Kidney (tissue), 14 donors: Measurements from ENCODE around the gene NKTR. TPM values are rescaled to one million over a fixed set of nuclear protein-coding genes. Genes with fewer than 3 reads are reported as not detected.

ENCODE experiments used
- DNase-seq, 5 donors: peaks; one replicate each; pipeline ENCODE4 v3.0.0-alpha.2; 2013 to 2020
- FAIRE-seq: peaks from 2 replicates; lab custom pipeline; 2012; peaks lifted over from hg19 to GRCh38; lab: Jason Lieb, UNC
- H3K27ac ChIP-seq, 2 donors: one replicate each; pipeline ENCODE4 v1.7.0; 2013; ENCODE audit warnings: low read depth in 2 of 2, low read length in 2 of 2, inconsistent platforms in 1 of 2
- H3K27me3 ChIP-seq: one replicate; pipeline ENCODE4 v1.7.1; 2013; ENCODE audit warnings: low read length, inconsistent platforms; ENCODE audit not compliant: control insufficient read depth, insufficient read depth
- H3K36me3 ChIP-seq, 3 donors: one replicate each; pipeline versions ENCODE4 v1.7.0 to v1.7.1; 2013; ENCODE audit warnings: low read length in 3 of 3, control low read depth in 1 of 3, inconsistent platforms in 1 of 3; ENCODE audit not compliant: insufficient read depth in 3 of 3, control insufficient read depth in 2 of 3
- H3K4me1 ChIP-seq, 3 donors: one replicate each; pipeline versions ENCODE4 v1.7.0 to v1.7.1; 2013; ENCODE audit warnings: low read length in 3 of 3, inconsistent platforms in 1 of 3, low read depth in 1 of 3; ENCODE audit not compliant: control insufficient read depth in 2 of 3, insufficient read depth in 2 of 3
- H3K4me3 ChIP-seq, 3 donors: one replicate each; pipeline versions ENCODE4 v1.7.0 to v1.8.1; 2013; ENCODE audit warnings: low read length in 3 of 3, control low read depth in 1 of 3, inconsistent platforms in 1 of 3
- H3K9ac ChIP-seq, 3 donors: one replicate each; pipeline versions ENCODE4 v1.7.0 to v1.7.1; 2013; ENCODE audit warnings: low read length in 3 of 3, control low read depth in 1 of 3, inconsistent platforms in 1 of 3
- H3K9me3 ChIP-seq, 3 donors: one replicate each; pipeline versions ENCODE4 v1.7.0 to v1.7.1; 2013; ENCODE audit warnings: low read length in 3 of 3, control low read depth in 1 of 3, inconsistent platforms in 1 of 3; ENCODE audit not compliant: control insufficient read depth in 2 of 3, insufficient read depth in 1 of 3
- intact Hi-C: fragments of 100-400 bp; cut with DNase I; formaldehyde crosslinking; loops from one replicate; pipeline ENCODE4 v1.11.1; 2022
- polyA plus RNA-seq: library from polyadenylated mRNA; stranded (reverse); fragments of 350-450 nt; fragmentation: Illumina TruSeq; extraction: RNeasy Lipid Tissue Mini Kit (QIAGEN cat#74804); gene quantifications from one replicate; pipeline ENCODE4 v1.2.3, GENCODE V29; 2014; ENCODE audit warnings: low read depth, low replicate concordance; ENCODE audit not compliant: insufficient read depth
- total RNA-seq: library from RNA; stranded (reverse); fragmentation: NEBNext Ultra II Directional; extraction: Animal tissue kit (Norgen Biotek cat#: 25700); gene quantifications from one replicate; pipeline ENCODE4 v1.2.1, GENCODE V29; 2021
- TF ChIP-seq, protein P1 (sequence below): IDR thresholded peaks from 3 replicates; pipeline ENCODE4 v1.5.1; 2012; ENCODE audit warnings: mild to moderate bottlenecking, moderate library complexity, borderline replicate concordance; ENCODE audit not compliant: insufficient read depth; ENCODE audit errors: extremely low read depth
- donor health status: control.
- donor health status: control.
- donor health status: control.
- donor health status: control.
- donor health status: control.
- donor health status: DM: yes; HTN: yes; CAD: no.
- donor health status: Normal renal cell carcinoma (clear cell type).

Gene NKTR
- total and polyA plus RNA-seq, 2 donors from 2014 or later = 9.2 to 81.1 TPM

DNA sequence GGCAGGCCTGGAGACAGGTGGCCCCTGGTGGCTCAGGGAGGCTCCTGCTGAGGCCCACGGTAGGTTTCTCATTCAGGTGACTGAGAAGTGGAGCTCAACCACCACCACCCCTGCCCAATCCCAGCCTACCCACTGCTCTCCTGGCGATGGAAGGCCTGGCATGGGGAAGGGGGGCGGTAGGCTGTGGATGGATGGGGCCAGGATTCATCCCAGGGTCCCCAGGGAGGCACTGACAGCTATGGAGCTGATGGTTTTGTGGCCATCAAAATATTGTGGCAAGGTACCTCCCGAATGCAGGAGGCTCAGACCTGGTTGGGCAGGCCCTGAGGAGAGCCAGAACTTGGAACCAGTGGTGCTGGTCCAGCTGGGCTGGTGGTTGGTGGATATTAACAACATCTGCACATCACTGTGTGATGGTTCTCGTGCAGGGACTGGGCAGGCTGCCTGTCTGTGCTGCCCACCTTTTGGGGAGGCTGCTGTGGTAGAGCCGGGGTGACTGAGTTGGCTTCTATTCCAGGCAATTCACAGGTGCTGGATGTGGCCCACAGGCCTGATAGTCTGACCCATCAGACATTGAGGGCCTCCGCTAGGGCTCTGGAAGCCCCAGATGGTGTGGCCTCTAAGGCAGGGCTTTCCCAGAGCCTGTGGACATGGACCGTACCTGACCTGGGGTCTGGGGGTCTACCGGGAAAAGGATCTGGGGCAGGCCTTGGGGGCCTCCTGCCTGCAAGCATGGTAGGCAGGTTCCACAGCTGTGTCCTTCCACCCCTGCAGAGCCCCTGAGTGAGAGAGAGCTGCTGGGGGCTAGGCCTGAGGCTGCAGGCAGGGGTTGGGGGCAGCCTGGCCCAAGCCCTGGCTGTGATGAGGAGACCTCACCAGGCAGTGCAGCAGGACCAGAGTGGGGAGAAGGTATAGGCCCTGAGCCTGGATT, 56.5 kb downstream of the NKTR start:
- TF ChIP-seq, protein P1, sequence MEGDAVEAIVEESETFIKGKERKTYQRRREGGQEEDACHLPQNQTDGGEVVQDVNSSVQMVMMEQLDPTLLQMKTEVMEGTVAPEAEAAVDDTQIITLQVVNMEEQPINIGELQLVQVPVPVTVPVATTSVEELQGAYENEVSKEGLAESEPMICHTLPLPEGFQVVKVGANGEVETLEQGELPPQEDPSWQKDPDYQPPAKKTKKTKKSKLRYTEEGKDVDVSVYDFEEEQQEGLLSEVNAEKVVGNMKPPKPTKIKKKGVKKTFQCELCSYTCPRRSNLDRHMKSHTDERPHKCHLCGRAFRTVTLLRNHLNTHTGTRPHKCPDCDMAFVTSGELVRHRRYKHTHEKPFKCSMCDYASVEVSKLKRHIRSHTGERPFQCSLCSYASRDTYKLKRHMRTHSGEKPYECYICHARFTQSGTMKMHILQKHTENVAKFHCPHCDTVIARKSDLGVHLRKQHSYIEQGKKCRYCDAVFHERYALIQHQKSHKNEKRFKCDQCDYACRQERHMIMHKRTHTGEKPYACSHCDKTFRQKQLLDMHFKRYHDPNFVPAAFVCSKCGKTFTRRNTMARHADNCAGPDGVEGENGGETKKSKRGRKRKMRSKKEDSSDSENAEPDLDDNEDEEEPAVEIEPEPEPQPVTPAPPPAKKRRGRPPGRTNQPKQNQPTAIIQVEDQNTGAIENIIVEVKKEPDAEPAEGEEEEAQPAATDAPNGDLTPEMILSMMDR = no peak
- H3K36me3 ChIP-seq = no peaks in the 10 kb centered on the region
- peak in 2 of 5 donors; percentile 38 to 63 for DNase-seq
- no peak overlapping the region for H3K27ac ChIP-seq
- H3K9ac ChIP-seq = no peak overlapping the region
- no peaks in the 10 kb centered on the region for H3K27me3 ChIP-seq
- H3K4me1 ChIP-seq = peaks cover 0 to 23% (median 10%) of the 10 kb centered on the region in 3 donors
- FAIRE-seq = no peak
- intact Hi-C loops = no loop called here
- no peak overlapping the region for H3K4me3 ChIP-seq
- no peaks in the 10 kb centered on the region for H3K9me3 ChIP-seq

DNA sequence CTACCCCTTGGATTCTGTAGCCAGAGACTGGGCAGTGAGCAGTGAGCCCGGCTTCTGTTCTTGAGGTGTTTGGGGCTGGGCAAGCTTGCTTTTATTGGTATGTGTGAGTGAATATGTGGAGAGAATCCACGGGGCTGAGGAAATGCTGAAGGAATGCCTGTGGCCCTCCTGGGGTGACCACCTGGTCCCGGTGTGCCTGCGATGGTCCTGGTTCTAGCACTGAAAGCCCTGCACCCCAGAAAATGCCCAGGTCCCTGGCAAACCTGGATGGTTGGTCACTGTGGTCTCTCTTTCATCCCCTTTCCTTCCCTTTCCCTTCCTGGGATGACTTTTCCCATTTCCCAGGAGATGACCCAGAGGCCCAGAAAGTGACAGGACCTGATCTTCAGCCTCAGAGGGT, 57.2 kb downstream of the NKTR start:
- FAIRE-seq (no peak), DNase-seq (no peak)
- peaks cover 0 to 16% (median 7%) of the 10 kb centered on the region in 3 donors for H3K4me1 ChIP-seq
- H3K27me3 ChIP-seq = no peaks in the 10 kb centered on the region
- H3K36me3 ChIP-seq = no peaks in the 10 kb centered on the region
- intact Hi-C loops = no loop called here
- TF ChIP-seq, protein P1 = no peak
- H3K9me3 ChIP-seq = no peaks in the 10 kb centered on the region
- H3K4me3 ChIP-seq = no peak overlapping the region
- no peak overlapping the region for H3K9ac ChIP-seq
- no peak overlapping the region for H3K27ac ChIP-seq

DNA sequence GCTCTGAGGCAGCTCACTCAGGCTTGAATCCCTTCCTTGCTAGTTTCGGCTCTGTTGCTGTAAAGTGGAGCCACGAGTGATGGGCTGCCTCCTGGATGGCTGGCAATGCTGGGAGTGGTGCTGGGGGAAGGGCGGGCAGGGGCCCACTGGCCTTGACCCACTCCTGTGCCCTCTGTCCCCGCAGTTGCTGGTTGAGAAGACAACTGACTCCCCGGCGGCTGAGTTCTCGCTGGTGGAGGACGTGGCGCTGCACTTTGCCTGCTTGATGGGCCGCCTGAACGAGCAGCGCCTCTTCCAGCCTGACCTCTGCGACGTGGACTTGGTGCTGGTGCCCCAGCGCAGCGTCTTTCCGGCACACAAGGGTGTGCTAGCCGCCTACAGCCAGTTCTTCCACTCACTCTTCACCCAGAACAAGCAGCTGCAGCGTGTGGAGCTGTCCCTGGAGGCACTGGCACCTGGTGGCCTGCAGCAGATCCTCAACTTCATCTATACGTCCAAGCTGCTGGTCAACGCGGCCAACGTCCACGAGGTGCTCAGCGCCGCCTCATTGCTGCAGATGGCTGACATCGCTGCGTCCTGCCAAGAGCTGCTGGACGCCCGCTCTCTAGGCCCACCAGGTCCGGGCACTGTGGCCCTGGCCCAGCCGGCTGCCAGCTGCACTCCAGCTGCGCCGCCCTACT, 57.7 kb downstream of the NKTR start:
- intact Hi-C loops = no loop called here
- Histone ChIP-seq H3K4me3 (no peak overlapping the region), H3K9me3 (no peaks in the 10 kb centered on the region), H3K4me1 (peaks cover 0 to 11% (median 1%) of the 10 kb centered on the region in 3 donors), H3K27me3 (no peaks in the 10 kb centered on the region), H3K9ac (no peak overlapping the region), H3K27ac (no peak overlapping the region), H3K36me3 (no peaks in the 10 kb centered on the region)
- TF ChIP-seq, protein P1 = no peak
- no peak for FAIRE-seq
- peak in 2 of 5 donors; percentile 49 to 75 for DNase-seq
